Prostate gland (tissue), 2 donors: ENCODE measurements around the gene ZNF185.

Experiments used
- POLR2A ChIP-seq: fragments of 450-650 bp; IDR thresholded peaks from one replicate; pipeline ENCODE4 v1.6.1; 2016; ENCODE audit warnings: antibody characterized with exemption, mild to moderate bottlenecking
- POLR2AphosphoS5 ChIP-seq: sonication (generic); formaldehyde crosslinking; IDR thresholded peaks from one replicate; pipeline ENCODE4 v1.6.1; 2017; ENCODE audit warnings: antibody characterized with exemption
- TF ChIP-seq, protein P1 (sequence below), 4 experiments: fragments of 200-600 bp in 2 of 4; fragments of 450-650 bp in 2 of 4; sonication (generic) in 2 of 4; IDR thresholded peaks; 1 replicate in 3 of 4; 2 replicates in 1 of 4; pipeline ENCODE4 v1.5.1; 2016 to 2019; ENCODE audit warnings: antibody characterized with exemption in 4 of 4, mild to moderate bottlenecking in 2 of 4, moderate library complexity in 2 of 4

DNA sequence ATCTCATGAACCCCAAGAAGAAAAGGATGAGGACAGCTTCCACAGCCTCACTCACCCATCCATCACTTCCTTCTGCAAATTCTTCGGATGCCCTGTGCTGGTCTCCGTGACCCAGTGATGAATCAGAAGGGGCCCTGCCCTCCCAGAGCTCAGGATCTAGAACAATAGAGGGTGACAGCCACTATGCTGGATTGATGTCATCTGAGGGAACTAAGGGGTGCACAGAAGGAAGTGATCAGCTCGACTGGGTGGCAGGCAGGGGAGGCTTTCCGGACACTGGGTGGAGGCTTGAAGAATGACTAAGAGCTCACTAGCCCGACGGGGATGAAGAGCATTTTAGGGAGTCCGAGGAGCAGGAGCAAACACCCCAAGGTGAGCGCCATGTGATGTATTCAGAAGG lies 1.4 kb upstream of the ZNF185 start:
- TF ChIP-seq, protein P1, sequence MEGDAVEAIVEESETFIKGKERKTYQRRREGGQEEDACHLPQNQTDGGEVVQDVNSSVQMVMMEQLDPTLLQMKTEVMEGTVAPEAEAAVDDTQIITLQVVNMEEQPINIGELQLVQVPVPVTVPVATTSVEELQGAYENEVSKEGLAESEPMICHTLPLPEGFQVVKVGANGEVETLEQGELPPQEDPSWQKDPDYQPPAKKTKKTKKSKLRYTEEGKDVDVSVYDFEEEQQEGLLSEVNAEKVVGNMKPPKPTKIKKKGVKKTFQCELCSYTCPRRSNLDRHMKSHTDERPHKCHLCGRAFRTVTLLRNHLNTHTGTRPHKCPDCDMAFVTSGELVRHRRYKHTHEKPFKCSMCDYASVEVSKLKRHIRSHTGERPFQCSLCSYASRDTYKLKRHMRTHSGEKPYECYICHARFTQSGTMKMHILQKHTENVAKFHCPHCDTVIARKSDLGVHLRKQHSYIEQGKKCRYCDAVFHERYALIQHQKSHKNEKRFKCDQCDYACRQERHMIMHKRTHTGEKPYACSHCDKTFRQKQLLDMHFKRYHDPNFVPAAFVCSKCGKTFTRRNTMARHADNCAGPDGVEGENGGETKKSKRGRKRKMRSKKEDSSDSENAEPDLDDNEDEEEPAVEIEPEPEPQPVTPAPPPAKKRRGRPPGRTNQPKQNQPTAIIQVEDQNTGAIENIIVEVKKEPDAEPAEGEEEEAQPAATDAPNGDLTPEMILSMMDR (IDR thresholded peaks at IDR 0.05), result no peak
- TF ChIP-seq POLR2A (no peak), POLR2AphosphoS5 (no peak)
